Uterus (tissue), 4 donors: Measurements from ENCODE around the gene IL26. TPM values are rescaled to one million over a fixed set of nuclear protein-coding genes. Genes with fewer than 3 reads are reported as not detected.

Experiments
- DNase-seq, 2 donors: peaks; one replicate each; pipeline ENCODE4 v3.0.0-alpha.2; 2019 to 2020
- H3K27ac ChIP-seq, 2 donors: fragments of 200-600 bp; sonication (generic); 1 replicate in 1 of 2; 2 replicates in 1 of 2; pipeline ENCODE4 v1.5.1; 2016 to 2018
- H3K27me3 ChIP-seq, 2 donors: fragments of 200-600 bp; sonication (generic); one replicate each; pipeline ENCODE4 v1.5.1; 2018 to 2019; ENCODE audit warnings: control low read depth in 1 of 2
- H3K36me3 ChIP-seq, 2 donors: fragments of 200-600 bp; sonication (generic); one replicate each; pipeline ENCODE4 v1.5.1; 2019; ENCODE audit warnings: control low read depth in 1 of 2
- H3K4me1 ChIP-seq, 2 donors: fragments of 200-600 bp; sonication (generic); one replicate each; pipeline ENCODE4 v1.5.1; 2018 to 2019; ENCODE audit warnings: control low read depth in 1 of 2
- H3K4me3 ChIP-seq, 2 donors: fragments of 200-600 bp; sonication (generic); 1 replicate in 1 of 2; 2 replicates in 1 of 2; pipeline ENCODE4 v1.5.1; 2018 to 2019; ENCODE audit warnings: mild to moderate bottlenecking in 1 of 2
- H3K9me3 ChIP-seq, 2 donors: fragments of 200-600 bp; sonication (generic); one replicate each; pipeline ENCODE4 v1.5.1; 2019; ENCODE audit warnings: control low read depth in 1 of 2
- POLR2A ChIP-seq, 2 donors: fragments of 450-650 bp; IDR thresholded peaks; one replicate each; pipeline ENCODE4 v1.6.1; 2016; ENCODE audit warnings: antibody characterized with exemption in 2 of 2, mild to moderate bottlenecking in 1 of 2, moderate library complexity in 1 of 2
- intact Hi-C: fragments of 100-400 bp; cut with DNase I; formaldehyde crosslinking; loops from one replicate; pipeline ENCODE4 v1.15.1; 2023; ENCODE audit warnings: low total_unique reads
- total RNA-seq, 4 donors: library from RNA; depleted of rRNA in 3 of 4; stranded (reverse); fragments of >200 nt in 3 of 4; gene quantifications; one replicate each; pipeline versions ENCODE4 v1.1.0 to v1.2.4, GENCODE V29; 2014 to 2023
- TF ChIP-seq, protein P1 (sequence below), 4 experiments: fragments of 200-600 bp in 2 of 4; fragments of 450-650 bp in 2 of 4; sonication (generic) in 2 of 4; IDR thresholded peaks; one replicate each; pipeline ENCODE4 v1.5.1; 2016 to 2019; ENCODE audit warnings: antibody characterized with exemption in 4 of 4, mild to moderate bottlenecking in 2 of 4, moderate library complexity in 1 of 4
- donor health status: DM: yes; HTN: yes; CAD: no.

The IL26 gene
- total RNA-seq, 4 donors from 2014 or later = not detected

GRCh38 chr12:68268967-68269366 lies 43.4 kb upstream of the IL26 start:
- no peak for DNase-seq
- Histone ChIP-seq H3K27me3 (no peaks in the 10 kb centered on the region), H3K36me3 (no peaks in the 10 kb centered on the region), H3K4me3 (no peak overlapping the region), H3K27ac (no peak overlapping the region), H3K9me3 (no peaks in the 10 kb centered on the region), H3K4me1 (no peaks in the 10 kb centered on the region)
- intact Hi-C loops = no loop called here
- TF ChIP-seq POLR2A (IDR thresholded peaks at IDR 0.05) = no peak
- TF ChIP-seq, protein P1, sequence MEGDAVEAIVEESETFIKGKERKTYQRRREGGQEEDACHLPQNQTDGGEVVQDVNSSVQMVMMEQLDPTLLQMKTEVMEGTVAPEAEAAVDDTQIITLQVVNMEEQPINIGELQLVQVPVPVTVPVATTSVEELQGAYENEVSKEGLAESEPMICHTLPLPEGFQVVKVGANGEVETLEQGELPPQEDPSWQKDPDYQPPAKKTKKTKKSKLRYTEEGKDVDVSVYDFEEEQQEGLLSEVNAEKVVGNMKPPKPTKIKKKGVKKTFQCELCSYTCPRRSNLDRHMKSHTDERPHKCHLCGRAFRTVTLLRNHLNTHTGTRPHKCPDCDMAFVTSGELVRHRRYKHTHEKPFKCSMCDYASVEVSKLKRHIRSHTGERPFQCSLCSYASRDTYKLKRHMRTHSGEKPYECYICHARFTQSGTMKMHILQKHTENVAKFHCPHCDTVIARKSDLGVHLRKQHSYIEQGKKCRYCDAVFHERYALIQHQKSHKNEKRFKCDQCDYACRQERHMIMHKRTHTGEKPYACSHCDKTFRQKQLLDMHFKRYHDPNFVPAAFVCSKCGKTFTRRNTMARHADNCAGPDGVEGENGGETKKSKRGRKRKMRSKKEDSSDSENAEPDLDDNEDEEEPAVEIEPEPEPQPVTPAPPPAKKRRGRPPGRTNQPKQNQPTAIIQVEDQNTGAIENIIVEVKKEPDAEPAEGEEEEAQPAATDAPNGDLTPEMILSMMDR (IDR thresholded peaks at IDR 0.05) = no peak

DNA sequence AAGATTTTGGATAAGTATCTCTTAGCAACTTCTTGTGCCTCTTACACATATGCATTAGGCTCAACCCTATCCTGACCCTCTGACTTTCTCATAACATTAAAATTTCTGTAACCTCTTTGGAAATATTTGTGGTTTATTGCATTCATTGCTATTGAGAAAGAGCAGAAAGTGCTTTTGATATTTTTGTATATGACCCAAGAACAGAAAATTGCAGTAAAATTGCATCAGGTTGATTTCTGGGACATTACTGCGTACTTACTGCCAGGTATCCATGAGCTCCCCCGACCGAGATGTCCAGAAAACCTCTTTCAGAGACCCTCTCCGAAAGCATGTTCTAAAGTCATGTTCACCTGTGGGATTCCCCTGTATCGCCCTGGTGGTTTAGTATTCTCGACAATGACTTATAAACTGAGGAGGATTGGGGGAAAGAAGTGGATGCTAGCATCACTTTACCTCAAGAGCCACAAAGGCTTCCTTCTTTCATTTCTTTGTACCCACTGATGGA lies 42.3 kb upstream of the IL26 start:
- DNase-seq = no peak
- Histone ChIP-seq H3K27me3 (no peaks in the 10 kb centered on the region), H3K27ac (no peak overlapping the region), H3K4me3 (no peak overlapping the region), H3K36me3 (no peaks in the 10 kb centered on the region), H3K9me3 (no peaks in the 10 kb centered on the region), H3K4me1 (no peaks in the 10 kb centered on the region)
- TF ChIP-seq, protein P1 (IDR thresholded peaks at IDR 0.05) = no peak
- TF ChIP-seq POLR2A (IDR thresholded peaks at IDR 0.05) = no peak
- intact Hi-C loops = no loop called here

DNA sequence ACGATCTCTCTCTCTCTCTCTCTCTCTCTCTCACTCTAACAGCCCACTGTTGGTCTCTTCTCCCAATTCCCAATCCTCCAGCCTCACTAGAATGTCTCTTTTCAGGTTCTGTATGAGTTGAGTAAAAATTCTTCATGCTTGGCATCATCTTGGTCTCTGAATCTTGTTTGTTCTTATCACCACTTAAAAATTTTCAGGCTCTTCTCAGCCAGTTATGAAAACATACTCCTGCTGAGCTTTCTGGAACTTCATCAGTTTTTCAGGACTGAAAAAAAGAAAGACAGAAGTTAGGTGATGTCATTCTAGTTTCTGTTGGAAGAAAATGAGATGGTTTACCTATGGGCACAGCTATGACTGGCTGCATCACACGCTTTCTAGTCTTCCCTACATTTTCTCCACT lies 39.2 kb upstream of the IL26 start:
- no peak for DNase-seq
- peak overlapping the region in 1 of 2 donors; percentile 52 for H3K27ac ChIP-seq
- H3K27me3 ChIP-seq = no peaks in the 10 kb centered on the region
- H3K4me3 ChIP-seq = no peak overlapping the region
- intact Hi-C loops = no loop called here
- TF ChIP-seq POLR2A (IDR thresholded peaks at IDR 0.05) = no peak
- TF ChIP-seq, protein P1 (IDR thresholded peaks at IDR 0.05) = no peak
- no peaks in the 10 kb centered on the region for H3K4me1 ChIP-seq
- H3K9me3 ChIP-seq = no peaks in the 10 kb centered on the region
- no peaks in the 10 kb centered on the region for H3K36me3 ChIP-seq

GRCh38 chr12:68264158-68264855 lies 38.7 kb upstream of the IL26 start:
- no peak overlapping the region for H3K4me3 ChIP-seq
- no peak for DNase-seq
- H3K27ac ChIP-seq = peak overlapping the region in 1 of 2 donors; percentile 17
- H3K4me1 ChIP-seq = no peaks in the 10 kb centered on the region
- no peaks in the 10 kb centered on the region for H3K27me3 ChIP-seq
- no peak for TF ChIP-seq POLR2A (IDR thresholded peaks at IDR 0.05)
- TF ChIP-seq, protein P1 (IDR thresholded peaks at IDR 0.05) = no peak
- intact Hi-C loops = no loop called here
- no peaks in the 10 kb centered on the region for H3K36me3 ChIP-seq
- no peaks in the 10 kb centered on the region for H3K9me3 ChIP-seq

GRCh38 chr12:68263366-68263765 lies 37.8 kb upstream of the IL26 start:
- intact Hi-C loops = no loop called here
- no peaks in the 10 kb centered on the region for H3K9me3 ChIP-seq
- no peak overlapping the region for H3K4me3 ChIP-seq
- no peak overlapping the region for H3K27ac ChIP-seq
- H3K27me3 ChIP-seq = no peaks in the 10 kb centered on the region
- no peaks in the 10 kb centered on the region for H3K36me3 ChIP-seq
- DNase-seq = no peak
- TF ChIP-seq, protein P1 (IDR thresholded peaks at IDR 0.05) = no peak
- TF ChIP-seq POLR2A (IDR thresholded peaks at IDR 0.05) = no peak
- no peaks in the 10 kb centered on the region for H3K4me1 ChIP-seq
